Activated CD4-positive, alpha-beta T cell treated with anti-CD3 and anti-CD28 coated beads, Interleukin-2, amount 50 U/mL, for 1 hour (primary cell): ENCODE results near the gene S100A4.
"Not testable (repeated sequence)": the region's sequence is repeated elsewhere in the genome, so short reads cannot be mapped to it uniquely, and the experiment has no call there.

Experiments
- DNase-seq: peaks from one replicate; pipeline ENCODE4 v3.0.0-alpha.2; 2020

Gene S100A4

DNA sequence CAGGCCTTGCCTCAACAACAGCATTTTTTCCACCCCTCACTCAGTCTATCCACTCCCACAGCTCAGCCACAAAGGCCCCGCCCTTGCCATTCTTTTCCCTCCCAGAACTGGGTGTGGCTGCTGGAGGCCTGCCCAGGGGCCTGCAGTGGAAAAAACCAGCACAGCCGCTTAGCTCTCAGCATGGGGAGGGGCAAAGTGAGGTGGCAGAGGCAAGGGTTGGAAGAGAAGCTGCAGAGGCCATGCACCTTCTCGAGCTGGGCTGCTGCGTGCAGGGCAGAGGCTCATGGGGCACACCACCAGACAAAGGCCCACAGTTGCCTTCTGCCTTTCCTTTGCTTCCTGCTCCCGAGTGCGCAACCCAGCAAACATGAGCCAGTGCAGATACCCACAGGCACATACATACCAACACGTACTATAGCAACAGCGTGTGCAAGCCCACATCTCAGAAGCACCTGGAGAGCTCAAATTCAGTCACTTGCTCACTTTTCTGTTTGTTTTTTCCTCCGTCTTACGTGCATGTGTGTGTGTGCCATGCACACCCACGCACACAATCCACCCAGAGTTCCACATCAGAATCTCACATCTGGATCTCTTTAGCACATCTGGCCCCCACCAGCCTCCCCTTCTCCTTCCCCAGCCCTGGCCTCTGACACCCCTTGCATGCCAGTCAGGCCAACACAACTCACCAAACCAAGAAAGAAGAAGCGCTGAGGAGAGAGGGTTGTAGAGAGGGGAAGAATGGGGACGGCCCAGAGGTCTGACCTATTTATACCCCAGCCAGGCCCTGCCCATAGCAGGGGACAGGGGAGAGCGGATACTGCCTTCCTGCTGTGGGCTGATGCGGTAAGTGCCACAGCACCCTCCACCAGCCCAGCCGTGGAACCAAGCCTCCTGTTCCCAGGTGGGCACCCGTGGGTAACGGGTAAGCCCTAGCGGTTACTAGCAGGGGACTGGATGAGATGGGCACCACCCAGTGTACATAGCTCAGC is at the start of gene S100A4:
Gene S100A4 (minus strand): TSS at position 740 of the 989 bp plus-strand sequence. CDS start 1,012 bp downstream, outside the sequence.
- DNase-seq = peak; percentile 87

DNA sequence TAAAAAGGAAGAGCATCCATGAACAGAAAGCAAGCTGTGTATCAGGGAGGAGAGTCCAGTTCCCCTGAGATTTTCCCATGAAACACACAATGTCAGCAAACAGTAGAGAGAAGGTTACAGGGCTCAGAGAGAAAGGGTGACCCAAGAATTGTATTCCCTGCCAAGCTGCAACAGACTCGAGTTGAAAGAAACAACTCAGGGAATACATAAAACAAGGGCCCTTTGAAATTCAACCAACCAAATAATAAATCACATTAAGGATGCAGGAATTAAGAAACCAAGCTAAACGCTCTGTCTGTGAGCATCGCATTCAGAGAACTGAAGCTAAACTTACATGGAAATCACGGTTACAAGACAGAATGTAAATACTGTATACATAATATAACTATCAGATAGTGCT is 47.1 kb upstream of the S100A4 start:
- DNase-seq = no peak

DNA sequence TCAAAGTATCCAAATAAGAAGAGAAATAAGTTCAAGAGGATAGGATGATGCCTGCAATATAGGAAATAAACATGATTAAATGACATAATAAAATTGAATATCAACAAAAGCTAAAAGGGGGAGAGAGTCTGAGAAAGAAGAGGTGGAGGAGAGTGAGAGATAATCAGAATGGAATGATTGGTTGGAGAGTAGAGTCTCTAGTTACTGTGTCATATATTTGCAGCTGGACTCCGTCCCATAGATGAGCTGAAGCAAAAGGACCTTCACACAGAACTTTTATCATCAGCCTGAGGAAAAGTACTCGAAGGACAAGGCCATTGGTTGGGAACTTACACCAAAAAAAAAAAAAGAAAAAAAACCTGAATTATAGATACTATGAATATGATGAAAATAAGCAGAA is 42.9 kb upstream of the S100A4 start:
- DNase-seq = no peak

DNA sequence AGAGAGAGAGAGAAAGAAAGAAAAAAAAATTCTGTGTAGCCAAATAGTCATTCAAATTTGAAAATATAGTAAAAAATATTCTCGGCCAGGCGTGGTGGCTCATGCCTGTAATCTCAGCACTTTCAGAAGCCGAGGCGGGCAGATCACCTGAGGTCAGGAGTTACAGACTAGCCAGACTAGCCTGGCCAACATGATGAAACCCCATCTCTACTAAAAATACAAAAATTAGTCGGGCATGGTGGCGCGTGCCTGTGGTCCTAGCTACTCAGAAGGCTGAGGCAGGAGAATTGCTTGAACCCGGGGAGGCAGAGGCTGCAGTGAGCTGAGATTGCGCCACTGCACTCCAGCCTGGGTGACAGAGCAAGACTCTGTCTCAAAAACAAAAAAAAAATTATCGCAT is 42.4 kb upstream of the S100A4 start:
- not testable (repeated sequence) for DNase-seq

DNA sequence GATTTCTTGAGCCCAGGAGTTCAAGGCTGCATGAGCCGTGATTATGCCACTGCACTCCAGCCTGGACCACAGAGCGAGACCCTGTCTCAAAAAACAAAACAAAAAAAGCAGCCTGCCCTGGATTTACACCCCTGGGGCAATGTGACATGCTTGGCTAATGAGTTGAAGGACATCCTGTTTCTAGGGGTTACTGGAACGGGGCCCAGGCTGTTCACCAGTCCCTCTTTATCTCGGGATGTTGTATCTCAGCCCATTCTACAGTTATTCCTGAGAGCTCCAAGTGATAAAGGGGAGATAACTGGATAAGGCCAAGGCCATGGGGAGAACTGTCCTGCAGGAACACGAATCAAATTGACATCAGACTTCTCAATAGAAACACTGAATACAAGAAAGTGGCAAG is 41.7 kb upstream of the S100A4 start:
- DNase-seq = no peak

DNA sequence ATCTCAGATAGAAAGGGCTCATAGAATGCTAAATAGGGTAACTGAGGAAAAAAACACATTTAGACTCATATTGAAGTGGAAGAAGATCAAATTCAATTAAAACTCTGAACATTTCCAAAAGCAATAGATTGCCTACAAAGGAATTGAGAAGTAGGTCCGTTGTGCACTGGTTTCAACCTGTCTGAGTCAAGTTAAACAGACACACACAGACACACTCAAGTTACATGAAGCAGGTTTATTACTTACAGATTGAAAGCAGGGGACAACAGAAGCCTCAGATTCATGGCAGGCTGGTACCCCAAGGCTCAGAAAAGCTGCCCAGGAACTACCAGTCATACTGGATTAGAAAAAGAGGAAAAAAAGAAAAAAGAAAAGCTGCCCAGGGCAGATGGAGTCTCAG is 40.7 kb upstream of the S100A4 start:
- DNase-seq = no peak

DNA sequence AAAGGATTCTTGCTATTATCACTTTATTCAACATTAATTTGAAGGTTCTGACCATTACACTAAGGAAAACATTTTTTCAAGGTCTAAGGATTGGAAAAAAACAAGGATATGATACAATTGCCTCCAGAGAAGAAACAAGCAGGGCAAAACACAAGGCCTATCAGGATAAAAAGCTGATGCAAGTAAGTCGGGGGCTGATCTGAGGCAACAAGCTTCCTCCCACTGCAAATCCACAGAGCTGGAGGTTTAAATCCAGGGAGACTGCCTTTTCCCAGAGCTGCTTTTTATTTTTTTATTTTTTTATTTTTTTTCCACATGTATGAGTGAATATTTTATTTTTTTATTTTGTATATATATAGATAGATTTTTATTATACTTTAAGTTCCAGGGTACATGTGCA is 39.4 kb upstream of the S100A4 start:
- DNase-seq = no peak

DNA sequence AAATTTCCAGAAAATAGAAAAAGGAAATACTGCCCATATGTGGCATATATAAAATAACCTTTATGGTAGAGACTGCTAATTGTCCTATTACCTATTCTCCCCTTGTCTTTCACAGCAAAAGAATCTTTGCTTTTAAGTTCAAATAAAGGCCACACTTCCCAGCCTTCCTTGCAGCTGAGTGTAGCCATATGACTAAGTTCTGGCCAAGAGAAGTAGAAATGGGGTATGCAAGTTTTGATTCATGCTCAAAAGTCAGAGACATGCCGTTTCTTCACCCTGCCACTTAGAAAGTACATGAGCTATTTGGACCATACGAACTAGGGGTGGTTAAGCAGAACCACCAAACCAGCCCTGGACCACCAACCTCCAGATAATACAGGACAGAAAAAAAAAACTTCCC is 38.4 kb upstream of the S100A4 start:
- no peak for DNase-seq

DNA sequence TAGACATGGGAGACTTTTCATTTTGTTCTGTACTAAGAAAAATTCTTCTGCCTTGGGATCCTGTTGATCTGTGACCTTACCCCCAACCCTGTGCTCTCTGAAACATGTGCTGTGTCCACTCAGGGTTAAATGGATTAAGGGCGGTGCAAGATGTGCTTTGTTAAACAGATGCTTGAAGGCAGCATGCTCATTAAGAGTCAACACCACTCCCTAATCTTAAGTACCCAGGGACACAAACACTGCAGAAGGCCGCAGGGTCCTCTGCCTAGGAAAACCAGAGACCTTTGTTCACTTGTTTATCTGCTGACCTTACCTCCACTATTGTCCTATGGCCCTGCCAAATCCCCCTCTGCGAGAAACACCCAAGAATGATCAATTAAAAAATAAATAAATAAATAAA is 37.9 kb upstream of the S100A4 start:
- DNase-seq = not testable (repeated sequence)

DNA sequence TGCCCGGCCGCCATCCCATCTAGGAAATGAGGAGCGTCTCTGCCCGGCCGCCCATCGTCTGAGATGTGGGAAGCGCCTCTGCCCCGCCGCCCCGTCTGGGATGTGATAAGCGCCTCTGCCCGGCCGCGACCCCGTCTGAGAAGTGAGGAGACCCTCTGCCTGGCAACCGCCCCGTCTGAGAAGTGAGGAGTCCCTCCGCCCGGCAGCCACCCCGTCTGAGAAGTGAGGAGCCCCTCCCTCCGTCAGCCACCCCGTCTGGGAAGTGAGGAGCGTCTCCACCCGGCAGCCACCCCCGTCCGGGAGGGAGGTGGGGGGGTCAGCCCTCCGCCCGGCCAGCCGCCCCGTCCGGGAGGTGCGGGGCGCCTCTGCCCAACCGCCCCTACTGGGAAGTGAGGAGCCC is 37.2 kb upstream of the S100A4 start:
- not testable (repeated sequence) for DNase-seq

DNA sequence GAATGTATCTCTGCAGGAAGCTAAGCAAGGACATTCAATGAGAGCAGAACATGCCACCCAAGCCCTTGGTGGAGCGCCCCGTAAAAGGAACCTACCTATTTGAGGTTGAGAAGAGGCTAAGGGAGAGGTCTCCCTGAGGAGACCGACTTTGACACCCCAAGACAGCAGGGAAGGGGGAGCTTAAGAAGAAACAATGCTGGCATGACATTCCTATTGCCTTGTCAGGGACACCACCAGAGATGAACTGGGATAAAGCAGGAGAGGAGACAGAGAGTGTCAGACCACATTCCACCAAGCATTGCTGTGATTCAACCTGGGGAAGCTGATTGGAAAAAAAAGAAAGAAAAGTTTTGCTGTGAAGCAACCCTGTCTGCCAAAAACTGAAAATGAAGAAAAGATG is 33.3 kb upstream of the S100A4 start:
- DNase-seq = no peak

DNA sequence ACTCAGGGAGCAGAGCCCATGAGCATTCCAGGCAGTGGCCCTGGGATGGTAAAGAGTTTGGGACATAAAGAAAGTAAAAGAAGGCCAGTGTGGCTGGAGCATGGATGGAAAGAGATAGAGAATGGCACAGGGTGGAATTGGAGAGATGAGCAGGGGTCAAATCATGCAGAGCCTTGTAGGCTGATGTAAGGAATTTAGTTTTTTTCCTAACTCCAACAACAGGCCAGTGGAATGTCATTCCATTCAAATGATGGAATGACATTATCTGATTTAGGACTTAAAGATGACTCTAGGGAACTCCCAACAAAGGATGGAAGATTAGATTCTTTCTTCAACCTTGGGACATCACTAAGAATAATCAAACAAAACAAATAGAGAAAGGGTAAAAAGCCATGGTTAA is 32.9 kb upstream of the S100A4 start:
- no peak for DNase-seq

DNA sequence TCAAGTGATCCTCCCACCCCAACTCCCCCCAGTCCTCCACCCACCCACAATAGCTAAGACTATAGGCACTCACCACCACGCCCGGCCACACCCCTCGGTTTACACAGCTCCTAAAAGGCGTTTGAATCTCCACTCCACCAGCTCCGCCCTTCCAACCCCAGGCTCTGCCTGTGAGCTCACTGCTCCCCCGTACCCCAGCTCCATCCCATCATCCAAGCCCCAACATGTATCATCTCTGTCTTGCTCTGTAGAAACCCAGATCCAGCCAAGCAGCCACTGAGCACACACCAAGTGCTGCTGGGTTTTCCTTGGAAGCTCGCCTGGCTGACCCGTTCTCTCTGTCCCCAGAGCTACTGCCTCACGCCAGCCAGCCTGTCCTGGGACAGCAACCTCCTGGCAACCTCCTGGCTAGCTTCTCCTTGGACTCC is 32.0 kb upstream of the S100A4 start:
- no peak for DNase-seq

DNA sequence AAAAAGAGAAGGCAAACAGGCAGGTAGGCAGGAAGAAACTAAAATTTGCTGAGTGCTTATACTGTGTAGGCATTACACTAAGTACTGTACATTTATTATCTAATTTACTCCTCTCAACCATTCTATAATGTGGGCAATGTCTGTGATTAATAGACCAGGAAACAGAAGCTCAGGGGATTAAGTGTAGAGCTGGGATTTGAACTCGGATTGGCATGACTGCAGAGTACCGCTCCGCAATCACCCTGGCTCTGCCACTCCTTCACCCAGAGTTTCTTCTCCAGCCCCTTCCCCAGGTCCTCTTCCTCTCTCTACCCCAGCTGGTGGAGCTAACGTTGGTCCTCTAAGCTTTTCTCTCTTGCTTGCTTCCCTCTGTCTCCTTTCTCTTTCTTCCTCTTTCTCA is 31.5 kb upstream of the S100A4 start:
- no peak for DNase-seq

DNA sequence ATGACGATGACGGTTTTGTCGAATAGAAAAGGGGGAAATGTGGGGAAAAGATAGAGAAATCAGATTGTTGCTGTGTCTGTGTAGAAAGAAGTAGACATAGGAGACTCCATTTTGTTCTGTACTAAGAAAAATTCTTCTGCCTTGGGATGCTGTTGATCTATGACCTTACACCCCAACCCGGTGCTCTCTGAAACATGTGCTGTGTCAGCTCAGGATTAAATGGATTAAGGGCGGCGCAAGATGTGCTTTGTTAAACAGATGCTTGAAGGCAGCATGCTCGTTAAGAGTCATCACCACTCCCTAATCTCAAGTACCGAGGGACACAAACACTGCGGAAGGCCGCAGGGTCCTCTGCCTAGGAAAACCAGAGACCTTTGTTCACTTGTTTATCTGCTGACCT is 29.9 kb upstream of the S100A4 start:
- DNase-seq = not testable (repeated sequence)

DNA sequence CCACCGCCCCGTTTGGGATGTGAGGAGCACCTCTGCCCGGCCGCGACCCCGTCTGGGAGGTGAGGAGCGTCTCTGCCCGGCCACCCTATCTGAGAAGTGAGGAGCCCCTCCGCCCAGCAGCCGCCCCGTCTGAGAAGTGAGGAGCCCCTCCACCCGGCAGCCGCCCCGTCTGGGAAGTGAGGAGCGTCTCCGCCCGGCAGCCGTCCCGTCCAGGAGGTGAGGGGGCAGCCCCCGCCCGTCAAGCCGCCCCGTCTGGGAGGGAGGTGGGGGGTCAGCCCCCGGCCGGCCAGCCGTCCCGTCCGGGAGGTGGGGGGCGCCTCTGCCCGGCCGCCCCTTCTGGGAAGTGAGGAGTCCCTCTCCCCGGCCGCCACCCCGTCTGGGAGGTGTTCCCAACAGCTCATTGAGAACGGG is 29.5 kb upstream of the S100A4 start:
- not testable (repeated sequence) for DNase-seq

DNA sequence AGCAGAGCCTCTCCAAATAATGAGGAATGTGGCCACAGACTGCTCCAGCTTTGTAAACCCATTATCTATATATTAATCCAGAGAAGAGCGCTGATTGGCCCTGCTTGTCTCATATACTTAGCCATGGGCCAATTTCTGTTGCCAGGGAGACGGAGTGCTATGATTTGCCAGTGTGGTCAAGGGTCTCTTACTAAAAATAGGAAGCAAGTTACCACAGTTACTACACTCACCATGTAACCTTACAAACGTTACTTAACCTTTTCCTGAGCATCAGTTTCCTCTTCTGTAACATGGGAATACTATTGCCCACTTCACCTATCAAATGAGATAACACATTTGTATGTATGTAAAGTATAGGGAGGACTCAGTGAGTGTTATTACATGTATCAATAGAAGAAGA is 27.7 kb upstream of the S100A4 start:
- DNase-seq = no peak

DNA sequence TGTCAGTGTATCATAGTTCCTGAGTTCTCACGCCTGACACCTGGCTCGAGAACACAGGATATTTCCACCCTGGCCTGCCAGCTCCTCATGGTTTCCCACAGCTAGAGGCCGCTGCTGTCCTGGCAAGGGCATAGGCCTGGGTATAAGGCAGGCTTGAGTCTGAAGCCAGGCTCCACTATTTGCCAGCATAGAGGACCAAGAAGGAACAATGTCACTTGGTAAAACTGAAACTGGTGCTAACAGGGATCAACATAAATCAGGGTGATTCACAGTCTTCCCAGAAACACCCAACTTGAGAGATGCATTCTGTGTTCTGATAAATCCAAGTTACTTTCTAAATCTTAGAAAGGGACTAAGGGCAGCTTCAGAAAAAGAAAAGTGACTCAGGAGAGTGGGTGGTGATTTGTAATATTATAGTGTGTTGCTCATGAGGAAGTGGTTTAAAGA is 27.0 kb upstream of the S100A4 start:
- DNase-seq = peak; percentile 52

DNA sequence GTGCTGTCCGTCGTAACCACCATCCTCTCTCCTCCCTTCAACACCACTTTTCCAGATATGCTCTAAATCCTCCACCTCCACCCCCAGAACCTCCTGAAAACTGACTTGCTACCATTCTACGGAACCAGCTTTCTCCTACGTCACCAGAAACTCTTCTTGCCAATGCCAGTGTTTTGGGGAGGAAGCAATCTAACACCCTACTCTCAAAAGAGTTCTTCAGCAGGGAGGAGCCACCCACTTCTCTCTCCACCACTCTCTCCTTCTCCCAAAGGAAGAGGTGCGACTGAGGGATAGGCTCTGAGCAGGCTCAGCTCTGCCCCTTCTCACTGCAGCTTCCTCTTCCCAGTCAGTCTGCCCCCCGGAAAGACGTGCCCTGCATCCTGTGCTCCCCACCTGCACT is 26.1 kb upstream of the S100A4 start:
- DNase-seq = no peak

DNA sequence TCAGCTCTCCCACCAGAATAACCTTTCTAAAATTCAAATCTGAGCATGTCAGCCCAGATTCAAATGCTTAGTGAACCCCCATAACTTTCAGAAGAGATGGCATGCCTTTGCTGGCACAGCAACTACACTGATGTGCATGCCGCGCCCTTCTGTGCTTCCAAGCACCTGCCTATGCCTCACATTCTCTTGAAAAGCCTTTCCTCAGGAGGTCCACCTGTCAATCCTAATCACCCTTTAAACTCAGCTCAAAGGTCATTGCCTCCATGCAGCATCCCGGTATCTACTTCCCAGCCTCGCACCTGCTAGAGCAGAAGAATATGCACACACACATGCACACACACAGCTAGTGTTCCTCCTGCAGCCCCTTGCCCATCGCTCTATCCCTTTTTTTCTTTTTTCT is 25.3 kb upstream of the S100A4 start:
- no peak for DNase-seq

DNA sequence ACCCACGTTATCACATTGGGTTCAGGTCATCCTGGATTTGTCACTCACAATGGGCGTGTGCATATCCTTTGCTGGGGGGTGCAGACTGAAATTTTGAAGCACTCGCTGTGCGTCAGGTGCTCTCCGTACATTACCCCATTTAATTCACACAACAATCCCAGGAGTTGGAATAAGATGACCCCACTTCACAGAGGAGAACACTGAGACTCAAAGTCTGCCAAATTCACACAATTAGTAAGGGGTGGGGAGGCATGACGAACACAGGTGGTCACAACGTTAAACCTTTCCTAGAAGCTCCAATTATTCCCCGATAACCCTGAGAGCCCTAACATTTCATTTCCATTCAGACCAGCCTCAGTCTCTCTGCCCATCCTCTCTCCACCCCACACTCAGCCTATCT is 23.9 kb upstream of the S100A4 start:
- no peak for DNase-seq

DNA sequence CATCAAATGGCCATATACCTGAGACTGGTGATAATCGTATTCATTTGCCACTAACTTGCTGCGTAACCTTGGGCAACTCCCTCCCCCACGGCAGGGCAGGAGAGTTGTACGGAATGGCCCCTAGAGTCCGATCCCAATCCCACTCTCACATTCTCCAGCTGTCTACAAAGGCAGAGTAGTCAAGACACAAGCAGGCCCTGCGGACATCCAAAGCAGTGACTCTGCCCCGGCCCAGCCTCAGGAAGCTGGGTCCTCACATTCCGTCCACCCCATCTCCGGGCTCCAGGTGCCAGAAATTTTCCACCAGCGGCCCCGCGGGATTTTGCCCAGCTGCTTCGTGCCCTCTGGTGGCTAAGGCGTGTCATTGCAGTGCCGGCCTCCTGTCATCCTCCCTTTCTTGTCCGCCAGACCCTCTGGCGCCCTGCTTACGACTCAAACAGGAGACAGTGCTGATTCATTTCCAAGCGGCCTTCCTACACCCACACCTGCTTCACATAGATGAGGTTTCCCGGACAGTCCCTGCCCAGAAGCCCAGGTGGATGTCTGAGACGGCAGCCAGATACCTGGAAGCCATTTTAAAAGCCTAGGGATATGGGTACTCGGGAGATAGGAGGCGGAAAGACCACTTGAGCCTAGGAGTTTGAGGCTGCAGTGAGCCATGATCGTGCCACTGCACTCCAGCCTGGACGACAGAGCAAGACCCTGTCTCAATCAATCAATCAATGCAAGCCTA is 22.9 kb upstream of the S100A4 start:
- peak; percentile 79 for DNase-seq

DNA sequence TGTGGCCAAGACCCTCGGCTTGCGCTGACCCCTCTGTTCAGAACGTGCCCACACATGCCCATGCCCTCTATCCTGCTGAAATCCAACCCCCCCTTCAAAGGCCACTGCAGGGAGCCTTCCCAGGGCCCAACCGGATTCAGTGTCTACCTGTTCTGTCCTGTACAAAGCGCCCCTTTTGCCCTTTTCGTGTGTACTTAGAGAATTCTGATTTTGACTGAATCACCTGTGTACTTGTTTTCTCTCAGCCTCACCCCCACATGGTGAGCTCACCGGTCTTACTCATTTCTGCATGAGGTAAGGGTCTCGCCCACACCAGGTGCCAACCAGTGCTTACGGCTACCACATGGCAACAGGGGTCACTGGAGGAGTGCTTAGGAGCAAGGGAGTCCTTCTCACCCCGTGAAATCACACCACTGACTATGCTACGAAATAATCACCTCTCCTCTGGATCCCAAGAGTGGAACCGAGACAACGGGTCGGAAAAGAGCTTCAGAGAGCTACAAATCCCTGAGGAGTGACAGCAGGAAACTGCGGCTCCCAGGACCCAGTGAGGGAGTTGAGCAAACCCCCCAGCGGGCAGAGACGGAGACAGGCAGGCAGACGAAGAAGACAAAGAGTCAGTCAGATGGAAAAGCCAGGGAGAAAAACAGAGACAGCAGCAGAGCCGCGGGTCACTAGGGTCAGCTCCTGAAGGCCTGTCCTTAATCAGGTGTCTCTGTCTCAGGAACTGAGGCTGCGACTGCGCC is 22.2 kb upstream of the S100A4 start:
- no peak for DNase-seq
